ENCODE data around the gene TRIP12.

- no peak for TF ChIP-seq POLR2A (IDR thresholded peaks at IDR 0.05; ENCODE audit: borderline replicate concordance, extremely low read depth, insufficient read depth, insufficient read length)
- TF ChIP-seq JUND (IDR thresholded peaks at IDR 0.05): no peak
- no peak for TF ChIP-seq CTCF (IDR thresholded peaks at IDR 0.05 in 2 of 3, conservative IDR thresholded peaks at IDR 0.05 in 1 of 3; ENCODE audit: borderline replicate concordance in 1 of 3, insufficient read depth in 1 of 3, low read depth in 2 of 3, low read length in 2 of 3)
- no peak for TF ChIP-seq SIN3A (IDR thresholded peaks at IDR 0.05; ENCODE audit: low read depth)
- TF ChIP-seq SRF (IDR thresholded peaks at IDR 0.05; ENCODE audit: low read depth): no peak
- no peak for TF ChIP-seq ATF3 (IDR thresholded peaks at IDR 0.05)
- TF ChIP-seq EZH2 (IDR thresholded peaks at IDR 0.05): no peak
- no peak for TF ChIP-seq ZBTB33 (IDR thresholded peaks at IDR 0.05; ENCODE audit: extremely low read depth, insufficient replicate concordance, low read length)
- TF ChIP-seq REST (IDR thresholded peaks at IDR 0.05; ENCODE audit: low read depth): no peak
- no peak for TF ChIP-seq CEBPB (IDR thresholded peaks at IDR 0.05; ENCODE audit: low read depth)
- TF ChIP-seq POLR2AphosphoS5 (IDR thresholded peaks at IDR 0.05; ENCODE audit: low read depth, low read length): no peak
- TF ChIP-seq RAD21 (IDR thresholded peaks at IDR 0.05; ENCODE audit: low read depth): no peak
- TF ChIP-seq MAX (IDR thresholded peaks at IDR 0.05): no peak
- TF ChIP-seq YY1 (IDR thresholded peaks at IDR 0.05; ENCODE audit: extremely low read depth, insufficient replicate concordance, low read depth, low read length): no peak
Measured at GRCh38 chr2:229969921-229970320, 48.1 kb upstream of the TRIP12 start.
